HepG2 (cell line): ENCODE results near the gene QSER1. TPM values are rescaled to one million over a fixed set of nuclear protein-coding genes. Genes with fewer than 3 reads are reported as not detected.

ENCODE experiments used
- ATAC-seq: fragments of 200-7000 bp; cut with Tn5 transposase; 3 replicates; pipeline ENCODE4 v1.9.1; 2020; ENCODE audit warnings: mild to moderate bottlenecking, moderate library complexity
- BruUV-seq: library from RNA; stranded (reverse); fragments of 400-500 nt; replicated peaks from 2 replicates; lab custom pipeline; 2021; lab: Mats Ljungman, UMichigan
- CTCF ChIA-PET: fragments of 300-600 bp; formaldehyde crosslinking; extraction: SDS; loops from one replicate; lab custom pipeline; 2021; ENCODE audit warnings: low total read pairs, inconsistent platforms, low intra/inter-chr PET ratio; lab: Yijun Ruan, JAX
- POLR2A ChIA-PET: fragments of 350-600 bp; sonication (Branson Sonifier 250); formaldehyde crosslinking; loops from one replicate; lab custom pipeline; 2020; ENCODE audit warnings: antibody characterized with exemption, inconsistent platforms; lab: Yijun Ruan, JAX
- DNase-seq: peaks from one replicate; pipeline ENCODE4 v3.0.0-alpha.2; 2015; ENCODE audit warnings: low spot score
- FAIRE-seq: peaks from 3 replicates; lab custom pipeline; 2011; peaks lifted over from hg19 to GRCh38; lab: Jason Lieb, UNC
- H2AFZ ChIP-seq: one replicate; pipeline ENCODE4 v1.6.1; 2011; ENCODE audit warnings: low read length, inconsistent platforms
- H3K27ac ChIP-seq: fragments of 300-600 bp; 3 replicates; pipeline ENCODE4 v1.8.0; 2011; ENCODE audit warnings: mixed run types, mild to moderate bottlenecking, mixed read lengths, low read length, inconsistent platforms; ENCODE audit not compliant: insufficient read depth; ENCODE audit errors: extremely low read length
- H3K27me3 ChIP-seq, 2 experiments: fragments of 200-600 bp in 1 of 2; 2 replicates in 1 of 2; 3 replicates in 1 of 2; pipeline versions ENCODE4 v1.6.0 to v1.8.0; 2011; ENCODE audit warnings: low read length in 2 of 2, mild to moderate bottlenecking in 2 of 2, moderate library complexity in 2 of 2, inconsistent platforms in 1 of 2; ENCODE audit not compliant: insufficient read depth in 2 of 2, control insufficient read depth in 1 of 2
- H3K36me3 ChIP-seq, 2 experiments: fragments of 200-600 bp in 1 of 2; replicated peaks in 1 of 2; 2 replicates in 1 of 2; 3 replicates in 1 of 2; pipeline versions ENCODE4 v1.5.1 to v1.8.0; 2011; ENCODE audit warnings: low read length in 2 of 2, inconsistent platforms in 1 of 2; ENCODE audit not compliant: insufficient read depth in 2 of 2, control insufficient read depth in 1 of 2
- H3K4me1 ChIP-seq: 2 replicates; pipeline ENCODE4 v1.5.1; 2012; ENCODE audit warnings: low read length, inconsistent platforms; ENCODE audit not compliant: insufficient read depth
- H3K4me2 ChIP-seq: 2 replicates; pipeline ENCODE4 v1.6.0; 2011; ENCODE audit warnings: low read depth, low read length, inconsistent platforms
- H3K4me3 ChIP-seq, 3 experiments: fragments of 200-600 bp in 1 of 3; sonication (generic), shearing (Covaris generic) in 1 of 3; replicated peaks in 1 of 3; 2 replicates each; pipeline ENCODE4 v1.5.1; 2011 to 2016; ENCODE audit warnings: low read length in 3 of 3, inconsistent platforms in 2 of 3, low read depth in 2 of 3, mild to moderate bottlenecking in 2 of 3, control low read depth in 1 of 3, mixed read lengths in 1 of 3; ENCODE audit not compliant: insufficient read depth in 1 of 3
- H3K79me2 ChIP-seq: one replicate; pipeline ENCODE4 v1.6.1; 2011; ENCODE audit warnings: low read length, inconsistent platforms; ENCODE audit not compliant: insufficient read depth
- H3K9ac ChIP-seq: 2 replicates; pipeline ENCODE4 v1.6.0; 2011; ENCODE audit warnings: mild to moderate bottlenecking, low read depth, low read length, inconsistent platforms; ENCODE audit not compliant: insufficient read depth
- H3K9me3 ChIP-seq: 2 replicates; pipeline ENCODE4 v1.5.1; 2012; ENCODE audit warnings: mild to moderate bottlenecking, low read length
- H4K20me1 ChIP-seq: 2 replicates; pipeline ENCODE4 v1.6.0; 2011; ENCODE audit warnings: inconsistent platforms, mild to moderate bottlenecking, low read length, moderate library complexity; ENCODE audit not compliant: insufficient read depth
- ATF7 ChIP-seq, 2 experiments: fragments of 450-650 bp in 1 of 2; sonication (generic) in 1 of 2; formaldehyde crosslinking in 1 of 2; IDR thresholded peaks; 2 replicates each; pipeline versions ENCODE4 v1.4.0 to v1.6.1; 2016 to 2020; ENCODE audit warnings: antibody characterized with exemption in 1 of 2, mild to moderate bottlenecking in 1 of 2, missing genetic modification reagents in 1 of 2
- CEBPB ChIP-seq: IDR thresholded peaks from 2 replicates; pipeline ENCODE4 v1.6.1; 2011; ENCODE audit warnings: low read depth, low read length, improper control_type of control experiment, borderline replicate concordance
- CEBPG ChIP-seq: IDR thresholded peaks from 2 replicates; pipeline ENCODE4 v1.6.1; 2016
- FOXA3 ChIP-seq: IDR thresholded peaks from 2 replicates; pipeline ENCODE4 v1.6.1; 2016; ENCODE audit warnings: missing genetic modification reagents, missing compliant biosample characterization
- FOXM1 ChIP-seq: sonication (generic); formaldehyde crosslinking; IDR thresholded peaks from 2 replicates; pipeline ENCODE4 v1.5.0; 2020; ENCODE audit warnings: missing genetic modification reagents
- GATAD2A ChIP-seq: IDR thresholded peaks from 2 replicates; pipeline ENCODE4 v1.6.1; 2016
- HMG20B ChIP-seq: conservative IDR thresholded peaks from 2 replicates; pipeline ENCODE4 v1.6.1; 2016; ENCODE audit warnings: missing genetic modification reagents, missing compliant biosample characterization
- HNF4A ChIP-seq: sonication (generic); formaldehyde crosslinking; IDR thresholded peaks from 2 replicates; pipeline ENCODE4 v1.4.0; 2020; ENCODE audit warnings: missing genetic modification reagents
- KDM1A ChIP-seq: IDR thresholded peaks from 2 replicates; pipeline ENCODE4 v1.6.1; 2016; ENCODE audit warnings: missing compliant biosample characterization
- RARA ChIP-seq: IDR thresholded peaks from 2 replicates; pipeline ENCODE4 v1.6.1; 2016; ENCODE audit warnings: missing genetic modification reagents, missing compliant biosample characterization
- RXRB ChIP-seq: IDR thresholded peaks from 2 replicates; pipeline ENCODE4 v1.6.1; 2016; ENCODE audit warnings: borderline replicate concordance, missing genetic modification reagents, missing compliant biosample characterization
- SETDB1 ChIP-seq: sonication (generic); formaldehyde crosslinking; IDR thresholded peaks from 2 replicates; pipeline ENCODE4 v1.5.1; 2020; ENCODE audit warnings: missing genetic modification reagents, mild to moderate bottlenecking, borderline replicate concordance
- SIX4 ChIP-seq: sonication (generic); formaldehyde crosslinking; IDR thresholded peaks from 2 replicates; pipeline ENCODE4 v1.4.0; 2020; ENCODE audit warnings: missing genetic modification reagents
- YY1 ChIP-seq: IDR thresholded peaks from 2 replicates; pipeline ENCODE4 v1.6.1; 2011; ENCODE audit warnings: low read length, low read depth, moderate library complexity, mild to moderate bottlenecking; ENCODE audit not compliant: insufficient read depth, insufficient replicate concordance
- ZMAT3 ChIP-seq: sonication (generic); formaldehyde crosslinking; conservative IDR thresholded peaks from 2 replicates; pipeline ENCODE4 v1.7.0; 2021; ENCODE audit warnings: missing genetic modification reagents
- ZNF33B ChIP-seq: sonication (generic); formaldehyde crosslinking; IDR thresholded peaks from 2 replicates; pipeline ENCODE4 v1.5.1; 2020; ENCODE audit warnings: mild to moderate bottlenecking, missing genetic modification reagents
- ZNF761 ChIP-seq: sonication (generic); formaldehyde crosslinking; conservative IDR thresholded peaks from 2 replicates; pipeline ENCODE4 v1.4.0; 2020; ENCODE audit warnings: mild to moderate bottlenecking, missing genetic modification reagents
- WGBS: methylation state at CpG from one replicate; pipeline ENCODE4 v1.1.6; 2017; ENCODE audit warnings: low lambda C conversion rate; 5-methylcytosine and 5-hydroxymethylcytosine counted together
- in situ Hi-C: cut with HindIII; loops from 2 replicates; pipeline ENCODE4 v1.10.0; 2017; ENCODE audit warnings: low pct_unique_long_range_greater_than_20kb; ENCODE audit not compliant: extremely low pct_ligation_motif_present
- intact Hi-C: fragments of 100-400 bp; cut with micrococcal nuclease; formaldehyde crosslinking; loops from one replicate; pipeline ENCODE4 v1.10.0; 2022; ENCODE audit not compliant: unreplicated experiment
- polyA plus RNA-seq, 8 experiments: library from polyadenylated mRNA; depleted of rRNA in 3 of 8; stranded (reverse) in 7 of 8; unstranded in 1 of 8; fragments of >200 nt; fragmentation: Illumina TruSeq in 4 of 8; extraction: Trizol in 4 of 8; gene quantifications; 2 replicates each; pipeline versions ENCODE4 v1.2.1 to v1.2.3, GENCODE V29; 2011 to 2016; ENCODE audit warnings: low read depth in 4 of 8, missing spikeins in 1 of 8, mixed read lengths in 1 of 8; ENCODE audit not compliant: insufficient read depth in 1 of 8
- total RNA-seq, 5 experiments: library from RNA; depleted of rRNA; stranded (reverse); fragments of >200 nt; fragmentation: Illumina TruSeq; extraction: Trizol; gene quantifications; 2 replicates each; pipeline ENCODE4 v1.2.3, GENCODE V29; 2016; ENCODE audit warnings: low read depth in 1 of 5
- TF ChIP-seq, protein P1 (sequence below): sonication (generic); formaldehyde crosslinking; IDR thresholded peaks from 2 replicates; pipeline ENCODE4 v1.8.1; 2023; ENCODE audit warnings: mild to moderate bottlenecking, moderate library complexity, missing genetic modification reagents
- TF ChIP-seq, protein P2 (sequence below): sonication (generic); formaldehyde crosslinking; IDR thresholded peaks from 2 replicates; pipeline ENCODE4 v1.5.0; 2020; ENCODE audit warnings: missing genetic modification reagents
- TF ChIP-seq, protein P3 (sequence below): sonication (generic); formaldehyde crosslinking; IDR thresholded peaks from 2 replicates; pipeline ENCODE4 v1.5.0; 2020; ENCODE audit warnings: missing genetic modification reagents
- TF ChIP-seq, protein P4 (sequence below): sonication (generic); formaldehyde crosslinking; IDR thresholded peaks from 2 replicates; pipeline ENCODE4 v1.4.0; 2020; ENCODE audit warnings: missing genetic modification reagents

QSER1 gene
- total and polyA plus RNA-seq, 2 of the 13 experiments (the other 11 are each of a cell fraction or from before 2014, with no cell fraction given) = 8.9 to 17.3 TPM

DNA sequence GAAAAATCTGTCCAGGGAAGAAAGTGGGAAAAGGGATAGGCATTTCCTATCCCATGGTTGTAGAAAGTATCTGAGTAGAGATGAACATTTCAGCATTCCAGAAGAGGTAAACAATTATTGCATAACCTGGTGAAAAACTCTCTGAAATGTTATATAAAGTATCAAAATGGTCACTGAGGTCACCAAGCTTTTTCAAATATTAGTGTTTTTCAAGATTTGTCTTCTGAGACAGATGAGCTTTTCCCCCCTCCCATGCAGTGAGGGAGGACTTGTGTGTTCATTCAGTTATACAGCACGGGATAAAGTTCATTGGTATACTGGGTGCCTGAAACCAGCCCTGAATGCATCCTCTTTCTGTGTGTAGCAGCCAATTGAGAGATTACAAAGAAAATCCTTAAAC is 121.1 kb downstream of the QSER1 start:
- H3K9ac ChIP-seq = no peak overlapping the region
- FAIRE-seq (no peak), DNase-seq (peak; percentile 10), ATAC-seq (no peak)
- CTCF ChIA-PET = no interaction called here
- H3K9me3 ChIP-seq = no peaks in the 10 kb centered on the region
- peak overlapping the region; percentile 80 for H3K4me2 ChIP-seq
- POLR2A ChIA-PET = interaction anchor here (0.7 to 1.9 kb wide), 4 partner anchors 12 to 47 kb away, joined by 3 to 6 read pairs (median 4); partner anchors contain the start of gene TCP11L1
- WGBS = 0% methylated on average over 1 of the region's 1 CpG
- H3K27ac ChIP-seq = no peak overlapping the region
- H3K27me3 ChIP-seq = no peaks in the 10 kb centered on the region
- intact Hi-C loops (loop anchor here (5.0 kb wide), 1 partner anchor 36 kb away; no protein-coding TSS in a partner anchor), in situ Hi-C loops (no loop called here)
- BruUV-seq = no TSS peak
- peaks cover 27% of the 10 kb centered on the region for H3K79me2 ChIP-seq
- H3K36me3 ChIP-seq = no peaks in the 10 kb centered on the region
- H3K4me3 ChIP-seq = no peak overlapping the region
- no peaks in the 10 kb centered on the region for H4K20me1 ChIP-seq
- H3K4me1 ChIP-seq = peaks cover 53% of the 10 kb centered on the region
- H2AFZ ChIP-seq = no peak overlapping the region
- TF ChIP-seq, protein P1, sequence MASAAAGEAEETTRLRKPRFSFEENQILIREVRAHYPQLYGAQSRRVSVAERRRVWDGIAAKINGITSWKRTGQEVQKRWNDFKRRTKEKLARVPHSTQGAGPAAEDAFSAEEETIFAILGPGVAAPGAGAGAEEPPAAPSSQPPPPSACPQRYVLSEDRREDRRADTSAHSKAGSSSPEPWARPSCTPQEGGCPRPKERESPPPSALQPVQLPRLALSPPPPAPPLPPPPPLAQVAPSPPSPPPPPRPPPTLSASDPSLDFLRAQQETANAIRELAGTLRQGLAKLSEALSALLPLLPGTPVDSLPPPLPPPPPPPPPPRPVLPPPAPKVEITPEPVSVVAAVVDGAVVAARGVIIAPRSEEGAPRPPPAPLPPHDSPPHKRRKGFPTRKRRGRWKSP = no peak
- TF ChIP-seq CEBPB = peak; percentile 73; the same call in 1 of the 2 replicates
- TF ChIP-seq ZMAT3 = no peak
- TF ChIP-seq, protein P2, sequence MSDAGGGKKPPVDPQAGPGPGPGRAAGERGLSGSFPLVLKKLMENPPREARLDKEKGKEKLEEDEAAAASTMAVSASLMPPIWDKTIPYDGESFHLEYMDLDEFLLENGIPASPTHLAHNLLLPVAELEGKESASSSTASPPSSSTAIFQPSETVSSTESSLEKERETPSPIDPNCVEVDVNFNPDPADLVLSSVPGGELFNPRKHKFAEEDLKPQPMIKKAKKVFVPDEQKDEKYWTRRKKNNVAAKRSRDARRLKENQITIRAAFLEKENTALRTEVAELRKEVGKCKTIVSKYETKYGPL (CRISPR knock-in tag) = 0 out of 2 replicates have a peak, but pooled peaks have one; percentile 50
- 0 out of 2 replicates have a peak, but pooled peaks have one; percentile 27 for TF ChIP-seq FOXA3 (CRISPR knock-in tag)
- TF ChIP-seq, protein P3, sequence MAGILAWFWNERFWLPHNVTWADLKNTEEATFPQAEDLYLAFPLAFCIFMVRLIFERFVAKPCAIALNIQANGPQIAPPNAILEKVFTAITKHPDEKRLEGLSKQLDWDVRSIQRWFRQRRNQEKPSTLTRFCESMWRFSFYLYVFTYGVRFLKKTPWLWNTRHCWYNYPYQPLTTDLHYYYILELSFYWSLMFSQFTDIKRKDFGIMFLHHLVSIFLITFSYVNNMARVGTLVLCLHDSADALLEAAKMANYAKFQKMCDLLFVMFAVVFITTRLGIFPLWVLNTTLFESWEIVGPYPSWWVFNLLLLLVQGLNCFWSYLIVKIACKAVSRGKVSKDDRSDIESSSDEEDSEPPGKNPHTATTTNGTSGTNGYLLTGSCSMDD = no peak
- 0 out of 2 replicates have a peak, but pooled peaks have one; percentile 28 for TF ChIP-seq HNF4A (CRISPR knock-in tag)
- TF ChIP-seq RARA (CRISPR knock-in tag) = peak; percentile 25; the same call in 1 of the 2 replicates
- TF ChIP-seq ZNF761 (CRISPR knock-in tag) = no peak
- TF ChIP-seq RXRB (CRISPR knock-in tag) = peak; percentile 37; the same call in 1 of the 2 replicates
- TF ChIP-seq ATF7 (IDR thresholded peaks at IDR 0.05) = no peak
- TF ChIP-seq ATF7 (CRISPR knock-in tag; IDR thresholded peaks at IDR 0.05) = no peak
- TF ChIP-seq, protein P4, sequence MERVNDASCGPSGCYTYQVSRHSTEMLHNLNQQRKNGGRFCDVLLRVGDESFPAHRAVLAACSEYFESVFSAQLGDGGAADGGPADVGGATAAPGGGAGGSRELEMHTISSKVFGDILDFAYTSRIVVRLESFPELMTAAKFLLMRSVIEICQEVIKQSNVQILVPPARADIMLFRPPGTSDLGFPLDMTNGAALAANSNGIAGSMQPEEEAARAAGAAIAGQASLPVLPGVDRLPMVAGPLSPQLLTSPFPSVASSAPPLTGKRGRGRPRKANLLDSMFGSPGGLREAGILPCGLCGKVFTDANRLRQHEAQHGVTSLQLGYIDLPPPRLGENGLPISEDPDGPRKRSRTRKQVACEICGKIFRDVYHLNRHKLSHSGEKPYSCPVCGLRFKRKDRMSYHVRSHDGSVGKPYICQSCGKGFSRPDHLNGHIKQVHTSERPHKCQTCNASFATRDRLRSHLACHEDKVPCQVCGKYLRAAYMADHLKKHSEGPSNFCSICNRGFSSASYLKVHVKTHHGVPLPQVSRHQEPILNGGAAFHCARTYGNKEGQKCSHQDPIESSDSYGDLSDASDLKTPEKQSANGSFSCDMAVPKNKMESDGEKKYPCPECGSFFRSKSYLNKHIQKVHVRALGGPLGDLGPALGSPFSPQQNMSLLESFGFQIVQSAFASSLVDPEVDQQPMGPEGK (CRISPR knock-in tag) = 0 out of 2 replicates have a peak, but pooled peaks have one; percentile 15
- TF ChIP-seq ZNF33B = no peak
- no peak for TF ChIP-seq FOXM1 (CRISPR knock-in tag)
- TF ChIP-seq YY1 = no peak
- TF ChIP-seq GATAD2A (CRISPR knock-in tag) = peak; percentile 27; the same call in 1 of the 2 replicates
- TF ChIP-seq KDM1A (CRISPR knock-in tag) = no peak
- no peak for TF ChIP-seq HMG20B (CRISPR knock-in tag)
- peak; percentile 69 for TF ChIP-seq CEBPG (CRISPR knock-in tag)
- no peak for TF ChIP-seq SETDB1 (CRISPR knock-in tag)
- TF ChIP-seq SIX4 (CRISPR knock-in tag) = no peak
